H1 (cell line): ENCODE measurements around the gene MYLIP. TPM values are rescaled to one million over a fixed set of nuclear protein-coding genes. Genes with fewer than 3 reads are reported as not detected.

ENCODE experiments used
- CTCF ChIA-PET: fragments of 300-600 bp; sonication (Branson Sonifier 250); formaldehyde crosslinking; loops from one replicate; lab custom pipeline; 2021; ENCODE audit not compliant: partially characterized antibody; lab: Charles Lee
- POLR2A ChIA-PET: fragments of 300-600 bp; sonication (Branson Sonifier 250); formaldehyde crosslinking; loops from one replicate; lab custom pipeline; 2021; ENCODE audit warnings: inconsistent platforms; ENCODE audit not compliant: partially characterized antibody; lab: Charles Lee
- DNase-seq, 2 experiments: peaks; one replicate each; pipeline versions ENCODE4 v3.0.0 to v3.0.0-alpha.2; 2010 to 2022; ENCODE audit warnings: low spot score in 2 of 2, low read depth in 1 of 2, mixed read lengths in 1 of 2
- FAIRE-seq: peaks from 2 replicates; lab custom pipeline; 2011; peaks lifted over from hg19 to GRCh38; lab: Jason Lieb, UNC
- H2AFZ ChIP-seq: 2 replicates; pipeline ENCODE4 v1.8.1; 2012; ENCODE audit warnings: low read length, inconsistent platforms
- H2AK5ac ChIP-seq: 2 replicates; pipeline ENCODE4 v1.6.1; 2013; ENCODE audit warnings: low read depth, low read length
- H2BK120ac ChIP-seq: replicated peaks from 2 replicates; pipeline ENCODE3; 2013; ENCODE audit warnings: low read depth, low read length, inconsistent platforms
- H2BK12ac ChIP-seq: 2 replicates; pipeline ENCODE4 v1.6.1; 2013; ENCODE audit warnings: low read depth, low read length
- H2BK15ac ChIP-seq: 2 replicates; pipeline ENCODE4 v1.6.1; 2013; ENCODE audit warnings: low read length
- H2BK20ac ChIP-seq: 2 replicates; pipeline ENCODE4 v1.6.1; 2013; ENCODE audit warnings: low read length
- H2BK5ac ChIP-seq: 2 replicates; pipeline ENCODE4 v1.6.1; 2013; ENCODE audit warnings: low read depth, low read length
- H3K14ac ChIP-seq: 2 replicates; pipeline ENCODE4 v1.6.1; 2013; ENCODE audit warnings: inconsistent platforms; ENCODE audit not compliant: insufficient read length
- H3K18ac ChIP-seq: 2 replicates; pipeline ENCODE4 v1.6.1; 2013; ENCODE audit warnings: low read length; ENCODE audit errors: extremely low read depth
- H3K23ac ChIP-seq: 2 replicates; pipeline ENCODE4 v1.6.1; 2013; ENCODE audit warnings: inconsistent platforms; ENCODE audit not compliant: insufficient read length
- H3K23me2 ChIP-seq: 2 replicates; pipeline ENCODE4 v1.6.1; 2013; ENCODE audit warnings: low read depth, low read length
- H3K27ac ChIP-seq: 2 replicates; pipeline ENCODE4 v1.6.1; 2011; ENCODE audit warnings: low read depth, low read length, inconsistent platforms
- H3K27me3 ChIP-seq, 4 experiments: replicated peaks in 1 of 4; 1 replicate in 1 of 4; 2 replicates in 3 of 4; pipeline versions ENCODE4 v1.6.1 to v1.8.1; 2011 to 2013; ENCODE audit warnings: low read length in 3 of 4, mild to moderate bottlenecking in 3 of 4, inconsistent platforms in 2 of 4, mixed read lengths in 2 of 4, moderate library complexity in 1 of 4; ENCODE audit not compliant: control insufficient read depth in 3 of 4, insufficient read depth in 3 of 4; ENCODE audit errors: extremely low read depth in 1 of 4
- H3K36me3 ChIP-seq, 4 experiments: 2 replicates each; pipeline versions ENCODE4 v1.6.1 to v1.8.1; 2011 to 2013; ENCODE audit warnings: mild to moderate bottlenecking in 4 of 4, low read length in 3 of 4, moderate library complexity in 2 of 4, control low read depth in 1 of 4, inconsistent platforms in 1 of 4; ENCODE audit not compliant: insufficient read depth in 4 of 4, control insufficient read depth in 2 of 4
- H3K4ac ChIP-seq: replicated peaks from 2 replicates; pipeline ENCODE3; 2013; ENCODE audit warnings: low read length, low read depth, mixed read lengths, inconsistent platforms; ENCODE audit not compliant: insufficient read length
- H3K4me1 ChIP-seq, 4 experiments: replicated peaks in 1 of 4; 1 replicate in 1 of 4; 2 replicates in 3 of 4; pipeline versions ENCODE4 v1.6.1 to v1.8.1; 2011 to 2013; ENCODE audit warnings: low read length in 3 of 4, inconsistent platforms in 2 of 4, mixed read lengths in 1 of 4; ENCODE audit not compliant: insufficient read depth in 4 of 4, control insufficient read depth in 3 of 4
- H3K4me2 ChIP-seq, 2 experiments: 2 replicates each; pipeline versions ENCODE4 v1.6.1 to v1.8.1; 2011 to 2013; ENCODE audit warnings: low read depth in 2 of 2, low read length in 2 of 2, control low read depth in 1 of 2, inconsistent platforms in 1 of 2, mild to moderate bottlenecking in 1 of 2; ENCODE audit not compliant: insufficient read depth in 1 of 2
- H3K4me3 ChIP-seq, 4 experiments: fragments of 200-600, 300-600 bp in 1 of 4; sonication (generic), shearing (Covaris generic), sonication (Bioruptor Twin) in 1 of 4; 2 replicates each; pipeline versions ENCODE4 v1.5.1 to v1.8.1; 2011 to 2016; ENCODE audit warnings: low read length in 4 of 4, low read depth in 3 of 4, control low read depth in 2 of 4, inconsistent platforms in 2 of 4, mild to moderate bottlenecking in 2 of 4, mixed read lengths in 1 of 4, moderate library complexity in 1 of 4; ENCODE audit not compliant: insufficient read depth in 2 of 4; ENCODE audit errors: extremely low read depth in 1 of 4
- H3K56ac ChIP-seq: replicated peaks from 2 replicates; pipeline ENCODE3; 2013; ENCODE audit warnings: low read depth, mild to moderate bottlenecking, mixed read lengths, low read length, inconsistent platforms; ENCODE audit not compliant: insufficient read length
- H3K79me1 ChIP-seq: 2 replicates; pipeline ENCODE4 v1.6.1; 2013; ENCODE audit warnings: low read depth, low read length, control low read depth
- H3K79me2 ChIP-seq, 2 experiments: 2 replicates each; pipeline versions ENCODE4 v1.6.1 to v1.8.1; 2012 to 2013; ENCODE audit warnings: low read length in 2 of 2, mild to moderate bottlenecking in 2 of 2, inconsistent platforms in 1 of 2; ENCODE audit not compliant: insufficient read depth in 2 of 2, control insufficient read depth in 1 of 2
- H3K9ac ChIP-seq, 4 experiments: replicated peaks in 1 of 4; 1 replicate in 1 of 4; 2 replicates in 3 of 4; pipeline versions ENCODE4 v1.6.1 to v1.8.1; 2011 to 2013; ENCODE audit warnings: low read depth in 3 of 4, low read length in 3 of 4, control low read depth in 2 of 4, mild to moderate bottlenecking in 2 of 4, moderate library complexity in 2 of 4, inconsistent platforms in 1 of 4; ENCODE audit errors: extremely low read depth in 1 of 4
- H3K9me3 ChIP-seq, 2 experiments: 2 replicates each; pipeline versions ENCODE4 v1.6.1 to v1.8.1; 2012 to 2013; ENCODE audit warnings: mild to moderate bottlenecking in 2 of 2, moderate library complexity in 2 of 2, control low read depth in 1 of 2, inconsistent platforms in 1 of 2, low read depth in 1 of 2, low read length in 1 of 2, mixed read lengths in 1 of 2; ENCODE audit not compliant: insufficient read depth in 2 of 2
- H4K20me1 ChIP-seq, 2 experiments: replicated peaks in 1 of 2; 2 replicates each; pipeline versions ENCODE3 to v1.8.1; 2011 to 2013; ENCODE audit warnings: inconsistent platforms in 2 of 2, low read length in 2 of 2, mild to moderate bottlenecking in 1 of 2; ENCODE audit not compliant: insufficient read depth in 2 of 2, control insufficient read depth in 1 of 2
- H4K5ac ChIP-seq: 2 replicates; pipeline ENCODE4 v1.6.1; 2013; ENCODE audit warnings: low read length, low read depth, mixed read lengths, inconsistent platforms; ENCODE audit not compliant: insufficient read length
- H4K8ac ChIP-seq: 2 replicates; pipeline ENCODE4 v1.8.0; 2013; ENCODE audit warnings: mild to moderate bottlenecking, moderate library complexity, low read length, inconsistent platforms; ENCODE audit not compliant: insufficient read depth; ENCODE audit errors: extremely low read depth
- H4K91ac ChIP-seq: replicated peaks from 2 replicates; pipeline ENCODE3; 2013; ENCODE audit warnings: low read length, mixed read lengths, inconsistent platforms; ENCODE audit not compliant: insufficient read length
- ASH2L ChIP-seq: fragments of 200-600, 300-600 bp; sonication (generic); IDR thresholded peaks from one replicate; pipeline ENCODE4 v1.7.1; 2017; ENCODE audit warnings: low read length
- CBX8 ChIP-seq: fragments of 300-800, 300-1000 bp; sonication (generic); IDR thresholded peaks from 2 replicates; pipeline ENCODE4 v1.7.1; 2016; ENCODE audit warnings: low read depth, low read length, borderline replicate concordance
- CEBPB ChIP-seq: IDR thresholded peaks from 2 replicates; pipeline ENCODE4 v1.6.1; 2012; ENCODE audit warnings: low read depth, low read length
- CHD1 ChIP-seq: IDR thresholded peaks from 2 replicates; pipeline ENCODE4 v1.6.1; 2012; ENCODE audit warnings: low read depth, low read length, improper control_type of control experiment
- GTF2F1 ChIP-seq: IDR thresholded peaks from 2 replicates; pipeline ENCODE4 v1.6.1; 2012; ENCODE audit warnings: low read depth, low read length, improper control_type of control experiment, borderline replicate concordance
- RBBP5 ChIP-seq: IDR thresholded peaks from 2 replicates; pipeline ENCODE4 v1.7.1; 2012; ENCODE audit warnings: low read depth, mild to moderate bottlenecking, inconsistent platforms, low read length, moderate library complexity, borderline replicate concordance
- RNF2 ChIP-seq: fragments of 200-900, 300-1000 bp; sonication (generic); IDR thresholded peaks from 2 replicates; pipeline ENCODE4 v1.7.1; 2016; ENCODE audit warnings: borderline replicate concordance, low read depth, mild to moderate bottlenecking, antibody characterized with exemption, low read length; ENCODE audit not compliant: poor library complexity, severe bottlenecking; ENCODE audit errors: missing control alignments
- SP4 ChIP-seq: IDR thresholded peaks from 2 replicates; pipeline ENCODE4 v1.6.1; 2012; ENCODE audit warnings: low read length, inconsistent platforms
- TBP ChIP-seq: IDR thresholded peaks from 2 replicates; pipeline ENCODE4 v1.6.1; 2011; ENCODE audit warnings: low read depth, low read length, improper control_type of control experiment
- TCF12 ChIP-seq: IDR thresholded peaks from 2 replicates; pipeline ENCODE4 v1.6.1; 2011; ENCODE audit warnings: low read depth, mild to moderate bottlenecking, low read length
- YY1 ChIP-seq: IDR thresholded peaks from 2 replicates; pipeline ENCODE4 v1.6.1; 2011; ENCODE audit warnings: low read depth, mild to moderate bottlenecking, low read length
- polyA plus RNA-seq, 7 experiments: library from polyadenylated mRNA; depleted of rRNA in 3 of 7; stranded (reverse) in 5 of 7; unstranded in 2 of 7; fragments of >200 nt in 5 of 7; fragments of 200-250 nt in 2 of 7; gene quantifications; 1 replicate in 5 of 7; 2 replicates in 1 of 7; 4 replicates in 1 of 7; pipeline versions ENCODE4 v1.2.1 to v1.2.3, GENCODE V29; 2011 to 2013; ENCODE audit warnings: missing spikeins in 2 of 7, mixed read lengths in 2 of 7
- total RNA-seq: library from RNA; stranded (reverse); fragmentation: NEBNext Ultra II Directional; extraction: Animal tissue kit (Norgen Biotek cat#: 25700); gene quantifications from 2 replicates; pipeline ENCODE4 v1.2.1, GENCODE V29; 2021

MYLIP gene
- total and polyA plus RNA-seq, 2 of the 8 experiments (the other 6 are each of a cell fraction or from before 2014, with no cell fraction given) = 21.1 to 26.9 TPM

- Histone ChIP-seq H3K79me2 (peaks cover 35 to 96% of the 10 kb centered on the region in 2 experiments), H2BK15ac (no peak overlapping the region), H4K8ac (no peak overlapping the region), H3K4me3 (no peak overlapping the region), H3K4me1 (peaks cover 0 to 14% (median 5%) of the 10 kb centered on the region in 4 experiments; a peak in 4 of 7 replicates), H3K56ac (no peak overlapping the region), H4K20me1 (peaks cover 22 to 37% of the 10 kb centered on the region in 2 experiments), H2BK20ac (no peak overlapping the region), H3K9ac (no peak overlapping the region), H2AK5ac (no peak overlapping the region), H3K4ac (no peak overlapping the region), H3K18ac (no peak overlapping the region), H3K9me3 (no peaks in the 10 kb centered on the region), H3K23me2 (no peaks in the 10 kb centered on the region), H4K91ac (no peak overlapping the region), H3K23ac (no peak overlapping the region), H3K79me1 (peaks cover 3% of the 10 kb centered on the region; the same call in 1 of the 2 replicates), H2BK12ac (no peak overlapping the region), H2BK120ac (no peak overlapping the region), H3K27ac (no peak overlapping the region), H2AFZ (no peak overlapping the region), H2BK5ac (no peak overlapping the region), H3K14ac (no peak overlapping the region), H3K4me2 (no peak overlapping the region), H3K36me3 (peaks cover 5 to 33% (median 15%) of the 10 kb centered on the region in 4 experiments), H4K5ac (no peak overlapping the region), H3K27me3 (no peaks in the 10 kb centered on the region)
- DNase-seq = no peak
- ChIA-PET POLR2A (interaction anchor here (1.0 to 2.6 kb wide), 7 partner anchors 9 to 451 kb away, joined by 3 to 13 read pairs (median 4); partner anchors contain the start of gene MYLIP), CTCF (interaction anchor here (1.3 to 2.8 kb wide), 4 partner anchors 9 to 446 kb away, joined by 3 to 8 read pairs (median 8); no protein-coding TSS in a partner anchor)
- FAIRE-seq = no peak
- TF ChIP-seq TBP = no peak
- TF ChIP-seq SP4 = no peak
- TF ChIP-seq CEBPB = no peak
- TF ChIP-seq RNF2 = no peak
- TF ChIP-seq RBBP5 = no peak
- no peak for TF ChIP-seq TCF12
- TF ChIP-seq ASH2L = no peak
- no peak for TF ChIP-seq GTF2F1
- no peak for TF ChIP-seq YY1
- TF ChIP-seq CBX8 = no peak
- no peak for TF ChIP-seq CHD1
These were observed 8.5 kb downstream of the MYLIP start for GRCh38 chr6:16137451-16137801.
